OCI-LY1 (cell line): ENCODE results near the gene SLC5A11.

Experiments
- H2AFZ ChIP-seq: fragments of 200-600 bp; sonication (generic), shearing (Covaris generic); 2 replicates; pipeline ENCODE4 v1.6.0; 2014; ENCODE audit warnings: antibody characterized with exemption, mild to moderate bottlenecking, low read length
- H3F3A ChIP-seq: fragments of 200-600 bp; sonication (generic), shearing (Covaris generic); 2 replicates; pipeline ENCODE4 v1.6.0; 2014; ENCODE audit warnings: mild to moderate bottlenecking, antibody characterized with exemption, low read length, moderate library complexity; ENCODE audit not compliant: insufficient read depth
- H3K27ac ChIP-seq: fragments of 200-600 bp; sonication (generic); 2 replicates; pipeline ENCODE4 v1.5.1; 2014; ENCODE audit warnings: low read length, mixed run types, mild to moderate bottlenecking, low read depth; ENCODE audit not compliant: poor library complexity, severe bottlenecking
- H3K27me3 ChIP-seq: fragments of 200-600 bp; sonication (generic); 2 replicates; pipeline ENCODE4 v1.6.0; 2014; ENCODE audit warnings: antibody characterized with exemption, mild to moderate bottlenecking, low read length, moderate library complexity; ENCODE audit not compliant: insufficient read depth
- H3K36me3 ChIP-seq: fragments of 200-600 bp; sonication (generic); 2 replicates; pipeline ENCODE4 v1.6.1; 2014; ENCODE audit warnings: mild to moderate bottlenecking, antibody characterized with exemption, low read length, moderate library complexity, mixed read lengths; ENCODE audit not compliant: insufficient read depth
- H3K4me1 ChIP-seq: fragments of 200-600 bp; sonication (generic); 2 replicates; pipeline ENCODE4 v1.5.1; 2014; ENCODE audit warnings: mild to moderate bottlenecking, low read length, moderate library complexity; ENCODE audit not compliant: insufficient read depth, severe bottlenecking
- H3K4me2 ChIP-seq: fragments of 200-600 bp; sonication (generic), shearing (Covaris generic); 2 replicates; pipeline ENCODE4 v1.6.1; 2014; ENCODE audit warnings: low read length
- H3K4me3 ChIP-seq: fragments of 200-600 bp; sonication (generic); 2 replicates; pipeline ENCODE4 v1.5.1; 2014; ENCODE audit warnings: low read length, low read depth, mild to moderate bottlenecking, mixed read lengths; ENCODE audit not compliant: poor library complexity, severe bottlenecking
- H3K79me2 ChIP-seq: fragments of 200-600 bp; shearing (Covaris generic); 2 replicates; pipeline ENCODE4 v1.6.1; 2016; ENCODE audit warnings: mixed run types, low read length, mixed read lengths; ENCODE audit not compliant: insufficient read depth
- H3K9ac ChIP-seq: fragments of 200-600 bp; sonication (generic), shearing (Covaris generic); 2 replicates; pipeline ENCODE4 v1.6.1; 2014; ENCODE audit warnings: mild to moderate bottlenecking, low read length, mixed read lengths
- H3K9me2 ChIP-seq: fragments of 200-600 bp; sonication (generic), shearing (Covaris generic); 2 replicates; pipeline ENCODE4 v1.6.1; 2014; ENCODE audit warnings: low read depth, mild to moderate bottlenecking, low read length, mixed read lengths
- H3K9me3 ChIP-seq: fragments of 200-600 bp; shearing (Covaris generic); 2 replicates; pipeline ENCODE4 v1.6.1; 2014; ENCODE audit warnings: low read length, mixed read lengths
- H4K20me1 ChIP-seq: fragments of 200-600 bp; sonication (generic), shearing (Covaris generic); 2 replicates; pipeline ENCODE4 v1.6.0; 2016; ENCODE audit warnings: mild to moderate bottlenecking, low read length; ENCODE audit not compliant: insufficient read depth
- EZH2 ChIP-seq: fragments of 200-600 bp; sonication (generic), shearing (Covaris generic); IDR thresholded peaks from 2 replicates; pipeline ENCODE4 v1.8.0; 2017; ENCODE audit warnings: borderline replicate concordance, mixed run types, mild to moderate bottlenecking, antibody characterized with exemption, low read length, moderate library complexity, mixed read lengths
- TF ChIP-seq, protein P1 (sequence below): fragments of 200-600 bp; sonication (generic), shearing (Covaris generic); IDR thresholded peaks from 2 replicates; pipeline ENCODE4 v1.5.1; 2017; ENCODE audit warnings: mild to moderate bottlenecking, antibody characterized with exemption, low read length, moderate library complexity, mixed read lengths

Gene SLC5A11

DNA sequence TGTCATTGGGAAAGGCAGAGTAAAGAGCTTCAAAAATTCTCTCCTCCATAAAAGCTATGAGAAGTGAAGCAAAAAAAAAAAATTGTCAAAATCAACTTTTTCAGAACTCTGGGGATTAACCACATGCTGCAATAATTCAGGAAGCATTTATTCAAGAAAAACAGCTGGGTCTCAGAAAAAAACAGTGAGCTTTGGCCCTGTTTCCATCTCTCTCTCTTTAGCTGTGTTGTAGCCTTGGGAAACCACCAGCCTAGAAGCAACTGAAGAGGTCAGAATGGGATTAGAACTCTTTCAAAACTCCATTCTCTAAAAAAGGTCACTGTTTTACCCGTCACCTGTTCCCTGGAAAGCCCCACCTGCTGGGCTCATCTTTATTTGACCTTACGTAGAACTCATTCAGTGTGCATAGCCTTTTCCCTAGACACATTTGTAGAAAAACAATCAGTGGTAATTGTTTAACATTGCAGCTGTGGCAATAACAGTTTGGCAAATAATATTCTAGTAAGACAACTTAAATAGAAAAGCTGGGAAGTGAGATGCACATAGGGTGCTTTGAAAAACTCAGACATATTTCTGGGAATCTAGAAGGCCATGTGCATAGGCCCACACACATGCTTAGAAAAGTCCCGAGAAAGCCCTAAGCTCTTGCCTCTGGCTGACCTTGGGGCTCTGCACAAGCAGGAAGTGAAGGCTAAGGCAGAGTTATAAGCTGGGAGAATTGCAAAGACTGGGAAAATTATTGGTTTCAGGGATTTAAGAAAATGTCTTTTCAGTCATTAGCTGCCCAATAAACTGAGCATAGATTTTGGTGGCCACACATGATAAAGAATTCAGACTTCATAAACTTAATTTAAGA is 18.0 kb downstream of the SLC5A11 start:
- Histone ChIP-seq H3K9ac (no peak overlapping the region), H3K27me3 (no peaks in the 10 kb centered on the region), H3K4me3 (no peak overlapping the region), H3K4me2 (no peak overlapping the region), H3K9me3 (peaks cover 8% of the 10 kb centered on the region; the same call in 1 of the 2 replicates), H3K36me3 (no peaks in the 10 kb centered on the region), H3K9me2 (no peaks in the 10 kb centered on the region; the same call in 1 of the 2 replicates), H3F3A (no peaks in the 10 kb centered on the region), H4K20me1 (no peaks in the 10 kb centered on the region), H2AFZ (no peak overlapping the region), H3K79me2 (no peaks in the 10 kb centered on the region), H3K27ac (no peak overlapping the region), H3K4me1 (no peaks in the 10 kb centered on the region)
- TF ChIP-seq, protein P1, sequence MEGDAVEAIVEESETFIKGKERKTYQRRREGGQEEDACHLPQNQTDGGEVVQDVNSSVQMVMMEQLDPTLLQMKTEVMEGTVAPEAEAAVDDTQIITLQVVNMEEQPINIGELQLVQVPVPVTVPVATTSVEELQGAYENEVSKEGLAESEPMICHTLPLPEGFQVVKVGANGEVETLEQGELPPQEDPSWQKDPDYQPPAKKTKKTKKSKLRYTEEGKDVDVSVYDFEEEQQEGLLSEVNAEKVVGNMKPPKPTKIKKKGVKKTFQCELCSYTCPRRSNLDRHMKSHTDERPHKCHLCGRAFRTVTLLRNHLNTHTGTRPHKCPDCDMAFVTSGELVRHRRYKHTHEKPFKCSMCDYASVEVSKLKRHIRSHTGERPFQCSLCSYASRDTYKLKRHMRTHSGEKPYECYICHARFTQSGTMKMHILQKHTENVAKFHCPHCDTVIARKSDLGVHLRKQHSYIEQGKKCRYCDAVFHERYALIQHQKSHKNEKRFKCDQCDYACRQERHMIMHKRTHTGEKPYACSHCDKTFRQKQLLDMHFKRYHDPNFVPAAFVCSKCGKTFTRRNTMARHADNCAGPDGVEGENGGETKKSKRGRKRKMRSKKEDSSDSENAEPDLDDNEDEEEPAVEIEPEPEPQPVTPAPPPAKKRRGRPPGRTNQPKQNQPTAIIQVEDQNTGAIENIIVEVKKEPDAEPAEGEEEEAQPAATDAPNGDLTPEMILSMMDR, result no peak

DNA sequence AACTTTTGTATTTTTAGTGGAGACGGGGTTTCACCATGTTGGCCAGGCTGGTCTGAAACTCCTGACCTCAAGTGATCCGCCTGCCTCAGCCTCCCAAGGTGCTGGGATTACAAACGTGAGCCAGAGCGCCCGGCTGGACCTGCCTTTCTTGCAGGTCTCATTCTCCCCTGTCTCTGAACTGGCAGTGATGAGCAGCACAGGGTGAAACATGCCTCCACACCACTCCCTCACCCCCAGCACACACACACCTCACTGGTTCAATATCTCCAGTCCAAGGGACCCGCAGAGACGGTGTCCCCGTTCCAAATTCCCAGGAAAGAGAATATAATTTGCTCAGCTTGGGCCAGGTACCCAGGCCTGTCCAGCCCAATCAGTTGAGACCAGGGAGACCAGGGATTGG is 23.3 kb downstream of the SLC5A11 start:
- H3K27me3 ChIP-seq, result no peaks in the 10 kb centered on the region
- no peak overlapping the region for H3K27ac ChIP-seq
- no peaks in the 10 kb centered on the region for H3K79me2 ChIP-seq
- TF ChIP-seq, protein P1, result no peak
- no peak for TF ChIP-seq EZH2
- H4K20me1 ChIP-seq, result no peaks in the 10 kb centered on the region
- H3K36me3 ChIP-seq, result no peaks in the 10 kb centered on the region
- no peak overlapping the region for H3K4me2 ChIP-seq
- H3K9me3 ChIP-seq, result peaks cover 4% of the 10 kb centered on the region; the same call in 1 of the 2 replicates
- no peaks in the 10 kb centered on the region for H3F3A ChIP-seq
- no peaks in the 10 kb centered on the region; the same call in 1 of the 2 replicates for H3K9me2 ChIP-seq
- H3K9ac ChIP-seq, result no peak overlapping the region
- no peak overlapping the region for H3K4me3 ChIP-seq
- H3K4me1 ChIP-seq, result no peaks in the 10 kb centered on the region
- H2AFZ ChIP-seq, result no peak overlapping the region

DNA sequence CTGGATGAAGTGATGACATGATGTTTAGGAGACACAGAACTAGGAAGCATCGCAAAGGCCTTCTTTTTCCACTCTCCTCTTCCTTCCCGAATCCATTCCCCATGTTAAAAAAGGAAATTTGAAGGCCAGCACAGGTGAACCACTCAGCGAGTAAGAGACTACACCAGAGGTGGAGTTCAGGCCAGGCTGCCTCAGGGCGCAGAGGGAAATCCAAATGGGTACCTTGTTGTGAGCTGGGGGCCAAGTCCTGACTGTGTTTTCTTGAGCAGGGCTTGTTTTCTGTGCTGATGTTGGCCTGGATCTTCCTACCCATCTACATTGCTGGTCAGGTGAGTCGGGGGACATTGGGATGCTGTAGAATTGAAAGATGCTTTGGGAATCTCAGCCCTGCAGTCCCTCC is 26.1 kb downstream of the SLC5A11 start:
- TF ChIP-seq EZH2, result no peak
- TF ChIP-seq, protein P1, result no peak
- Histone ChIP-seq H3K79me2 (no peaks in the 10 kb centered on the region), H3K4me3 (no peak overlapping the region), H4K20me1 (no peaks in the 10 kb centered on the region), H3K9ac (no peak overlapping the region), H3F3A (no peaks in the 10 kb centered on the region), H2AFZ (no peak overlapping the region), H3K4me2 (no peak overlapping the region), H3K4me1 (no peaks in the 10 kb centered on the region), H3K9me3 (no peaks in the 10 kb centered on the region), H3K27ac (no peak overlapping the region), H3K36me3 (no peaks in the 10 kb centered on the region), H3K27me3 (no peaks in the 10 kb centered on the region), H3K9me2 (no peaks in the 10 kb centered on the region)
